Hypothalamus (tissue), 51 donors: ENCODE results near the gene DHX15.

ENCODE experiments used
- DNase-seq, 51 donors: peaks; one replicate each; lab custom pipeline; 2025; lab: John Stamatoyannopoulos, UW

Gene DHX15

DNA sequence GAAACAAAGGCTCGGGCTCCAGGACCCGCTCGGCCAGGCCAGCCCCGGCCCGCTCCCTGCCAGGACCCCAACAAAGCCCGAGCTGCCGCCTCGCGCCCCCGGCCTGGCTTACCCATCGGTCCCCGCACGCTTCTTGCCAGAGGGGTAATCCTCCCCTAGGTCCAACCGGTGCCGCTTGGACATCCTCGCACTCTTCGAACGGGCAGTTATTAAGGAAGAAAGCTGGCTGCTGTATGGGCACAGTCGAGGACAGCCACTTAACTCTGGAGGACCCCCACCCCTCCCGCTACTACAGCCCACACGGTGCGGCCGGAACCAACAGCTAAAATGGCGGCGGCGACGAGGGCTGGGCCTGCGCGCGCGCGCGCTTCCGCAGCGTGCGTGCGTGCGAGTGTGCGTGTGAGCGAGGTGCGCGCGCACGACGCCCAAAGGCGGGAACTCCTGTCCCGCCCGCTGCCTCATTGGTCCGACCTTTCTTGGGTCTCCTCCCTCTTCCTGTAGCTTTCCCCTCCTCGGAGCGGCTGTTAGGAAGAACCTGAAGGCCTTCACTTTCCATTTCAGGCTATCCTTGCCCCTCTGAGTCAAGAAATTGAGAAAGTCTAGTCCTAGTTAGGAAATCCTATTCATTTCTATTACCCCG lies at the start of gene DHX15:
TSS of gene DHX15 (minus strand) at position 344 of the 640 bp plus-strand sequence. CDS start at position 183, 161 bp downstream.
- DNase-seq: peak; percentile 58 to 95 (median 89)

DNA sequence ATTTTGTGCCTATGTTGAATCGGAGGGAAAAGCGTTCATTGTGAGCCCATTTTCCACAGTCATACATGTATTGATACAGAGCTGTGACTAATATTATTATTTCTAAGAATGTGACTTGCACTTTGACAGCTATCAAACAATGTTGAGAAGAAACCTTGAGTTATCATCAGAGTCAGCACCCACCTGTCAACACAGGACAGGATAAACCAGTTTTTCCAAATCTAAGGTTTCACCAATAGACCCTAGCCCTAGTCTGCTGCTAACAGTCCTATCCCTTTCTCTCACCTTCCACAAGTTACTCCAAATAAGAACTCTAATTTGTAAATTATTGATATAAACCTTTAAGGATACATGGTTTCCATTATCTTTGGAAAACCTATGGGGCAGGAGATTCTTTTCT lies 47.7 kb upstream of the DHX15 start:
- no peak for DNase-seq

DNA sequence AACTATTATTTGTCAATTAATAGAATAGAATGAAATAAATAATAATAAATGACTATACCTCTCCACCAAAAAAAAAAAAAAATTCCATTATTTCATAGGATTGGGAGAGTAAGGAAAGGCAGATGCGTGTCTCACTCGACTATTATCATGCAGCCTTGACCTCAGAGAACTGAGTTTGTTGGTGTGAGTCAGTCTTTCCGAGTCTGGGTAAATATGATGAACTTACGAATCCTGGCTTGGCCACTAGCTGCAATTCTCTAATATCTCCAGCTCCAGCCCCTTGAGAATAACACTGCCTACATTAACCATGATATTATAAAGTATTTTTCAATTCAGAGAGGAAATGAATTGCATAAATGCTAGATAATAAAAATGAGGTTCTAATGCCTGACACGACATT lies 46.6 kb upstream of the DHX15 start:
- DNase-seq: no peak

DNA sequence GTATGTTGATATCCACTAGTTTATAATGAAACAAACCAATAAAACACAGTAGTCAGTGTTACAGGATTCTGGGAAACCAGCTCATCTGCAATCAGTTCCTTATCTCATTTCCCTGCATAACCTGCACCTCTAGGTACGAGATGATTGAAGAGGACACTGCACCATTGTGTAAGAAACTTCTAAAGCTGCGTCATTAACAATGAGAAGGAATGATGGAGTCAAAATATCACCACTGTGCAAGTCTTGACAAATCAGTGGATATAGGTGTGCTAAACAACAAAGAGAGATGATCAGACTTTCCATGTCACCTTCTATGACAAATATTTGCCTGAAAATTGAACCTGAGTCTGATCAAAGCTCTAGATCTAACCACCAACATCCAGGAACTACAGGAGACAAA lies 40.7 kb upstream of the DHX15 start:
- no peak for DNase-seq

DNA sequence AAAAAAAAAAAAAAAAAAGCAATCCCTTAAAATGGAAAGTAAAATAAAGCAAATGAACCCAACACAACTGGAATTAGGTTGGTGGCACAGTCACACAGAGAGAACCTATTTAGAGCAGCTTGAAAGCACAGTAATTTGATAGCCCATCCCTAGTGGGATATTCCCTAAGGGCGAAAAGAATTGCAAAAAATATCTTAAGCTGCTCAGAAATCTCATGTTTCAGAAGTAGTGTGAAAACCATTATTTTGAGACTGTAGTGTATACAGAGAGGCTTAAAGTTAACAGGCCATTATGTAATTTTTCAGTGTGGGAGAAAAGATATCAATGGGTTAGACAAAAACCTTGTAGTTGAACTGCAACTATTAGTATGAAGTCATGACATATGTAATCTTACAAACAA lies 40.0 kb upstream of the DHX15 start:
- DNase-seq: no peak

DNA sequence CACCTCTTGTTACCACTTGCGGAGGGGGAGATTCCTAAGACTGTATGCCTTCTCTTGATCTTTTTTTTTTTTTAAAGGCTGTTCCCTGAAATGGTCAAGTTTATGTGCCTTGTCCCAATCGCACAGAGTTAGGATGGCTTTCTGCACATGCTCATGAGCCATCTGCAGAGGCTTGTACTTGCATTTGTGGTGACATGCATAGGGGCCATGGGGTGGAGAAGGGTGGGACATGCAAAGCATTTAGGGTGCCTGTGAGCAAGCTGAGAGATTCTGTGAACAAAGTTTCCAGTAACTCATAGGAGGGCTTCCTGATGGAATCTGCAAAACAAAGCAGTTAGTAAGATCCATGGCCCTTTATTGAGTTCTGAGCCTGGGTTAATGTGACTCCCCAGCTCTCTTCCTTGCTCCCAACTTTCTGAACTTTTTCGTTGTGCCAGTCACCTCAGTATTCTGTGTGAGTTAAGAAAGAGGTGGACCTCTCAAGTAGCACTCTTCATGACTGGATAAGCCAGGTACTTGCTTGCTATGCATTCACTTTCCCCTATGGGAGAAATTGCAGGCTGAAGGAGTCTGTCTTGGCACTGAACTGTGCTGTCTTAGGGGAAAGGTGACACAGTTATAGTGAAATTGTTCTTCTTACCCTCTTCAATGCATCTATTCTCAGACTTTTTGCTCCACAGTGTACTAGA lies 37.9 kb upstream of the DHX15 start:
- DNase-seq: no peak

DNA sequence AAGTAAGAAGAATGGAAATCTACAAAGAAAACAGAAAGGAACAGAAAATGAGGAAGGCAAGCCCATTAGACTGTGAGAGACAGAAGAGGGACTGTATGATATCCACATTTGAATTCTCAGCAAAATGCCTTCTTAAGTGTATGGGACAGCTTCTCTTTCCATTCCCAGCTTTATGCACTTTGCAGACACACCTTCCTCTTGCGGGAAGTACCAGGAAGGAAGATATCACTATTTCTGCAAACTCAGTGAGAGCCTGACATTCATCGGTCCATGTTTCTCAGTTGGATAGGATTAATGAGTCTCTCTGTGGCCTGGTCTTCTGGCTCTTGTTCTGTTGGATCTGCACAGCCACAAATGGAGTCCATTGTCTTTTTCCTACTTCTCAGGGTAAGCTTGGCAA lies 31.6 kb upstream of the DHX15 start:
- DNase-seq: no peak

DNA sequence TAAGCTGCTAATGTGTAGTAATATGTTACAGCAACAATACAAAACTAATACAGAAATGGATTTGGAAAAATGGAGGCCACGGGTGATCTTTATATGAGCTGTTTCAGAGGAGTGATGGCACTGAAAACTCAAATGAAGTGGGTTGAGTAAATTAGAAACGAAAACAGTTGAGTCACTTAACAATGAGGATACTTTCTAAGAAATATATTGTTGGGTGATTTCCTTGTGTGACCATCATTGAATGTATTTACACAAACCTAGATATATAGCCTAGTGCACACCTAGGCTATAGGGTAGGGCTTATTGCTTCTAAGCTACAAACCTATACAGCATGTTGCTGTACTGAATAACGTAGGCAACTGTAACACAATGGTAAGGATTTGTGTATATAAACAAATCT lies 30.5 kb upstream of the DHX15 start:
- DNase-seq: no peak

DNA sequence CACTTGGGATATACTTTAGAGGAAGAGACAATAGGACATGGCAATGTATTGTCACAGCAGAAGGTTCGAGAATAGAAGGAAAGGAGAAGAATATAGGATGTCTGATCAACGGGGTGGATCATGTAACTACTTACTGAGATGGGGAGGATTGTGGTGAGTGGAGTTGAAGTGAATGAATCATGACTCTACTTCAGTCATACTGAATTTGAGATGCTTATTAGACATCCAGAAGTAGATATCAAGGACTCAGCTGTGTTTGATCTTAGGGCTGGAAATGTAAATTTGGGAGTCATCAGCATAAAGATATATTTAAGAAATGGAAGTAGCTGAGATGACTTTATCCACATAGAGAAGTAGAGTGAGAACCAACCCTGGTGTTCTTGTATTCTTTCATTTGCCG lies 29.1 kb upstream of the DHX15 start:
- DNase-seq: no peak

DNA sequence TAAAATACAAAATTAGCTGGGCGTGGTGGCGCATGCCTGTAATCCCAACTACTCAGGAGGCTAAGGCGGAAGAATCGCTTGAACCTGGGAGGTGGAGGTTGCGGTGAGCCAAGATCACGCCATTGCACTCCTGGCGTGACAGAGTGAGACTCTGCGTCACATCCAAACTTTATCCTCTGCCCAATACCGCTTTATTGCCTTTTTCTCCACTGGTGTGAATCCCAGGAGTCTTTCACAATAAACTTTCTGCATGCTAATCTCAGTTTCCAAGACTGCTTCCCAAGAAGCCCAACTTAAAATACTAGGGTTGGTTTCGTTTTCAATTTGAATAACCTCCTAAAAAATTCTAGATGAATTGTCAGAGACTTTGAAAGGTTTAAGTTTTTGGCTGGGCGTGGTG lies 27.2 kb upstream of the DHX15 start:
- DNase-seq: no peak

DNA sequence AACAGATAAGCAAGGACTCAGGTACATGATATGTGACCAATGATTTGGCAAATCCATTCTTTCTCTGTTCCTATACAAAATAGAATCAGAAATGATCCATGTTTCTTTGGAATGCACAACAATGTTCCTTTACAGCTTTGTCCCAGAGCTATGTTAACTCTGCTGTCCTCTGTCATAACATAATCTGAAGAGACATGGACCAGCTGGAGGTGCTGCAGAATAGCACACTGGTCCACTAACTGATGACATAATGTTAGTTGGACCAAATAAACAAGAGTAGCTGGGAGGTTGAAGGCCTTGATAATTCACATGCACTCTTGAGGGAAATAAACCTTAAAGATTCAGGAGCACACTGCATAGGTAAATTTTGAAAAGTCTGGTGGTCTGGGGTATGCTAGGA lies 23.0 kb upstream of the DHX15 start:
- DNase-seq: peak in 7 of 51 donors; percentile 0 to 17 (median 6)

DNA sequence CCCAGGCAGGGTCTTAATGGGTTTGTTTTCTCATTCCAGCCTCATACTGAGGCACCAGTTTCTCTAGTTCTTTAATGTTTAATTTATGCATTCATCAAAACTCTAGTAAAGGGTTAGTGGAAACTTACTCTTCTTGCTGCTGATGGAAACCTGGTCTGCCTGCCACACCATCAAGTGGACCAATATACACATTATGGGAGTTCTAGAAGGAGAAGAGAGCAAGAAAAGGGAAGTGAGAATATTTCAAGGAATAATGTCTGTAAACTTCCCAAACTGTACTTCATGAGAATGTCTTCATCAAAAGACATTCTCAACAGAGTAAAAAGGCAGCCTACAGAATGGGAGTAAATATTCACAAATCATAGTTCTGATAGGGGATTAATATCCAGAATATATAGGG lies 20.9 kb upstream of the DHX15 start:
- no peak for DNase-seq

DNA sequence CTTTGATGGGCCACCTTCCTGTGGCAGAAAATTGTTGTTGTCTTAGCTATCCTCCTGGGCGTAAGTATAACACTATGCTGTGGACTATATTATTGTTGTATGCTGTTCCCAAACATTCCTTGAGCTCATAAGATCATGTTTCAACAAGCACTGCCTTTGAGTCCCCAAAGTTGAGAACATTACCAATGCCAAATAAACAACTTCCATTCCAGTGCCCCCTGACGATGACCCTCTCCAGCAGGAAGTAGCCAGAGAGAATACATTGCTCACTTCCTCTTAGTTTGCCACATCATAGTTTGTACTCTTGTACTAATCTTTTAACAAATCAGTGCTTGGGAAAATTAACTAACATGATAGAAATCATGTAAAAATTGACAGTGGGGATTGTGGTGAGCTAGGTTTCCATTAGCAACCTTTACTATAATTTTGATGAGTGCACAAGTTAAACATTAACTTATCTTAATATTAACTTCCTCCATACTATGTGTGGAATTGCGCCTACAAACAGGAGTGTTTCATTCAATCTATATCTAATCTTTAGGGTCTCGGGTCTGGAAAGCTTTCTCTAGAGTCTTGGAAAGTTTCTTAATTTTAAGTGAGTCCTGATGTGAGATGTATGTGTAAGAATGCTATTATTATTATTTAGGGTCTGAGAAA lies 20.3 kb upstream of the DHX15 start:
- no peak for DNase-seq

DNA sequence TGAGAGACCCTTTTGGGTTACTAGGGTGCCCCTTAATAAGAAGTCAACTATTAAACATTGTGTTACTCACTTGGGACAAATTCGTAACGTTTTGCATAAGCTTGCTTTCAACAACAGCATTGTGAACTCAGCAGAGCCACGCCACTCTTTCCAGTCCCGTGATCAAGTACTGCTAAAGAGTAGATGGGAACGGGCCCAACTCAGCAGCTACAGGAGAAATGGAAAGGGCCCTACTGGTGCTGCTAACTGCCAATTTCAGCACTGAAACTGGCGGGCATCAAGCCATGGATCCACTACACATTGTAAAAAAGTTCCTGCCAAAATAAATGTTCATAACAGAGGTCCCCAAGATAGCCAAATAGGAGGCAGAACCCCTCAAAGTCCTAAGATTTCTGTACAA lies 19.0 kb upstream of the DHX15 start:
- DNase-seq: peak in 2 of 51 donors; percentile 1 to 22

DNA sequence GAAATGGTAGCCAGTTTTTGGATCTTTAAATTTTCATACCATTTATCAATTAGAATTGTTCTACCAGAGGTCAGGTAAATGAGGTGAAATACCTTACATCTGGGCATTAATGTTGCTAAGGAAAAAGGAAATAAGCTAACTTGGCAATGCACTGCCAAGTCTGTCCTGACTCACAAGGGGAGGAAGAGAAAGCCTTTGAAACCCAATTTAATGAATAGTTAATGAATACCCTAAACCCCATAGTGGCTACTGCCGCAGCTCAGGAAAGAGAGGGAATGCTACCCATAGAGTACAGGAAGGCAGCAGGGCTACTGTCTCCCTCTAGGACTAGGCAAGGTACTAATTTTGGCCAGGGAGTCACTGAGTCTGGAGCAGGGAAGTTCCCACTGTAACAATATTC lies 16.8 kb upstream of the DHX15 start:
- no peak for DNase-seq

DNA sequence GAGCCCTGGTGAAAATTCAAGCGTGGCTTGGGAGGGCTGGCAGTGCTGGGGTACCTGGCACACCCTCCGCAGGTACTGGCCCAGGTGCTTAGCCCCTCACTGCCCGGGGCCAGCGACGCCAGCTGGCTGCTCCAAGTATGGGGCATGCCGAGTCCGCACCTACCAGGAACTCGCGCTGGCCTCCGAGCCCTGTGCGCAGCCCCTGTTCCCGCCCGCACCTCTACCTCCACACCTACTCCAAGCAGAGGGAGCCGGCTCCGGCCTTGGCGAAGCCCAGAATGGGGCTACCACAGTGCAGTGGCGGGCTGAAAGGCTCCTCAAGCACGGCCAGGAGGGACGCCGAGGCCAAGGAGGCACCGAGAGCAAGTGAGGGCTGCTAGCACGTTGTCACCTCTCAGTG lies 14.9 kb upstream of the DHX15 start:
- no peak for DNase-seq

DNA sequence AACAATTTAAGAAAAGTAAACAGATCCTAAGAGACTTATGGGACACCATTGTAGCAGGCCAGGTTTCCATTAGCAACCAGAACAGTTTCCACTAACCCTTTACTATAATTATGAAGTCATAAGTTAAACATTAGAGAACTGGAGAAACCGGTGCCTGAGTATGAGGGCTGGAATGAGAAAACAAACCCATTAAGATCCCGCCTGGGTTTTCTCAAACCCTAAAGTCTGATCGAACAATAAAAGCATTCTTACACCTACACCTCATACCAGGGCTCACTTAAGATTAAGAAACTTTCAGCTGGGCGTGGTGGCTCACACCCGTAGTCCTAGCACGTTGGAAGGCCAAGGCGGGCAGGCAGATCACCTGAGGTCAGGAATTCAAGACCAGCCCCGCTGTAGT lies 13.7 kb upstream of the DHX15 start:
- DNase-seq: no peak

DNA sequence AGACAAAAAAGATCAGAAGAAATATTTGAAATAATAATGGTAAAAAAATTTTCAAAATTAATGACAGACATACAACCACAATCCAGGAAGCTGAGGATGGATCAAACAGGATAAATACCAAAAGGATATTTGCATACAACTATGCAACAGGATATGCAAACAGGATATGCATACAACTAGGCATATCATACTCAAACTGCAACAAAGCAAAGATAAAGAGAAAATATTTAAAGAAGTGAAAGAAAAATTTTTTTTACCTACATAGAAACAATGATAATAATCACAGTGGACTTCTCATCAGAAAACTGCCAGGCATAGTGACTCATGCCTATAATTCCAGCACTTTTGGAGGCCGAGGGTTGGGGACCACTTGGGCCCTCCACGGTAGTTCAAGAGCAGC lies 11.3 kb upstream of the DHX15 start:
- DNase-seq: no peak

DNA sequence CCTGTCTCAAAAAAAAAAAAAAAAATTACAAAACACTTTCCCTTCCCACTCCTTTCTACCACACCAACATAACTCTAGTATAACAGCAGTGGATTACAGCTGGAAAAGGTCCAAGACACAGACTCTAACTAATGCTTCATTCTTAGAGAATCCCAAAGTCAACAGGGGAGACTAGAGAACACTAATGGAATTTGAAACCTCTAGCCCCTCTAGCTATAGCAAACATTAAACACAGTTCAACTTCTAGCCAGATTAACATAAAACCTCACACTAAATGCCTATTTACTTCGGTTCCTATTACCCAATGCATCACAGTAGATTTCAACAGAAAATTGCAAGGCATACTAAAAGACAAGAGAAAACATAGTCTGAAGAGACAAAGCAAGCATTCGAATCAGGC lies 10.5 kb upstream of the DHX15 start:
- no peak for DNase-seq

DNA sequence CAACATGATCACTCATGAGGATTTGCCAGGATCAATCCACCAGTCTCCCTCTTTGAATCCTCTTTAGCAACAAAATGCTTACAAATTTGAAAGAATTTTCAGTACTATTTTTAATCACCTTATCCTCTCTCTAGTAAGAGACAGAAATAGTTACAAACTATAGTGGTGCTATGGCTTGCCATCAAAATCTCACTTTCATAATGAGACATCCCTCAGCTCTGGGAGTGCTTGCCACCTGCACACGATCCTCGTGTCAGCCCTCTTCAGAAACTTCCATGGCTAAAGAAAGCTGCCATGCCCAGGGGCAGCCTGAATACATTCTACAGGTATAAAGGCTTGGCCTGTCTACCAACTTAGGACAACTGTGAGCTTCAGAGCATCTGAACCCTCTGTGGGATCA lies 5.1 kb upstream of the DHX15 start:
- no peak for DNase-seq

DNA sequence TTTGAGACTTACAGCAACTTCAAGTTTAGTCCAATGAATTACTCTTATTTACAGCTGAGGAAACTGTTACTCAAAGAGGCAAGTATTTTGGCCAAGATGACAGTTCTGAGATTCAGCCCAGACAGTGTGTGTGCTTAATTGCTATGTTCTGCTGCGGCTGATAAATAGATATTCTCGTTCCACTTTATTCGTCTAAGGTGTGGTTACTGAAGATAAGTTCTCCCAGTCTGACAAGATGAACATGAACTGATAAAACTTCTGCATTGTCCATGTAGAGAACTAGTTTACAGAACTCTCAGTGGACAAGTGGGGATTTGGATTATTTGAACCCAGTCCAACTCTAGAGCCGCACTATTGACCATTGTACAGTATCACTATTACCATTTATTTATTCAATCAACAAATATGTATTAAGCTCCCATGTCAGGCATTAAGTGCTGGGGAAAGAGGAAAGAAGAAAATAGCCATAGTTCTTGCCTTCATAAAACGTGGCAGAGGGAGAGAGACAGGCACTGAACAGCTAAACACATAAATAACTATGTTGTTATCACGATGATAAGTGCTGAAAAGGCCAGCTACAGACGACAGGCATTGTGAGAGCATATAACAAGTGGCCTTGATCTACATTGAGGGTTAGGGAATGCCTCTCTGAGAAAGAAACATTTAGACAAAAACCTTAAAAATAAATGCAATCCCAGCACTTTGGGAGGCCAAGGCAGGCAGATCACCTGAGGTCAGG lies 4.0 kb upstream of the DHX15 start:
- DNase-seq: no peak
